Measurements from ENCODE around the gene SUMO1. TPM values are rescaled to one million over a fixed set of nuclear protein-coding genes. Genes with fewer than 3 reads are reported as not detected.
A peak's percentile ranks its signal among the peaks of the same experiment; 100 is the strongest.

Gene SUMO1
- polyA plus RNA-seq, 2 of the 4 experiments (the other 2 are of a cell fraction), result 206 to 316 TPM

DNA sequence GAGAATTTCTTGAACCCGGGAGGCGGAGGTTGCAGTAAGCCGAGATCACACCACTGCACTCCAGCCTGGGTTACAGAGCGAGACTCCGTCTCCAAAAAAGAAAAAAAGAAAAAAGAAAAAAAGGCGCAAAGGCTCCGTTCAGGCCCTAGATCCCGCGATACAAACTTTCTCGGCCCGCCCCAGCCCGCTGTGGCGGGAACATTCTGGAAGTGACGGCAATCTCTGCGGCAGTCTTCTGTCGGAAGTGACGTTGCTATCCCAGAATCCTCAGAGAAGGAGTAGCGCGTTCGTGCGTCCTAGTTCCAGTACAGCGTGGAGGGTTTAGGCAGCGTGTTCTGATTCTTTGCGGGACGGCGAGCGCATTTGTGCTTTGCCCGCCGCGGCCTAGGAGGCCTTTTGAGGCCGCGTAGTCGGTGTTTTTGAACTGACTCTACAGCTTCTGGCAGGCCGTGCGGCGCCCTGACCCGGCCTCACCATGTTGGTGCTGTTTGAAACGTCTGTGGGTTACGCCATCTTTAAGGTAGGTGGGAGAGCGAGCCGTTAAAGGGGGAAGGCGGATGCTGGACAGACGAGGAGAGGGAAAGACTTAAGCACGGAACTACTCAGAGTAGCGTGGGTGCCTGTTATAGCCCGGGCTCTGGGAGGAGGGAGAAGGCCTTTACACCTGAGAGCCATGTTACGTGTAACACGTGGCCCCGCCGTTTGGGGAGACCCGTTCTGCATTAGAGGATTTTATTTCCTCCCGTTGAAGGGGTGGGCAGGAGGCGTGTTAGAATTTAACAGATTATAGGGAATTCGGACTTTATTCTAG is 27.3 kb upstream of the SUMO1 start, which contains the start of gene NOP58:
TSS of gene NOP58 (plus strand) at position 297 of the 811 bp plus-strand sequence. CDS start at position 476, 179 bp downstream.
- ChIA-PET POLR2A (interaction anchor here (0.7 kb wide), 2 partner anchors 22 to 42 kb away, joined by 3 to 4 read pairs; no protein-coding TSS in a partner anchor), CTCF (interaction anchor here (0.6 kb wide), 1 partner anchor 9 kb away, joined by 3 read pairs; no protein-coding TSS in a partner anchor)
- TF ChIP-seq JUN (IDR thresholded peaks at IDR 0.05) (peak; percentile 85 to 90), FOSL2 (IDR thresholded peaks at IDR 0.05) (no peak), FOSL2 (CRISPR knock-in tag; IDR thresholded peaks at IDR 0.05) (0 out of 2 replicates have a peak, but pooled peaks have one; percentile 4), MYC (IDR thresholded peaks at IDR 0.05; ENCODE audit: borderline replicate concordance, low read length) (peak; percentile 86), HOXA7 (CRISPR knock-in tag; IDR thresholded peaks at IDR 0.05) (0 out of 2 replicates have a peak, but pooled peaks have one; percentile 53), CBX8 (IDR thresholded peaks at IDR 0.05) (0 out of 2 replicates have a peak, but pooled peaks have one; percentile 42), ZC3H11A (IDR thresholded peaks at IDR 0.05) (peak; percentile 14; the same call in 1 of the 2 replicates), POLR2AphosphoS2 (conservative IDR thresholded peaks at IDR 0.05; ENCODE audit: low read length) (no peak), CHD2 (IDR thresholded peaks at IDR 0.05; ENCODE audit: low read length, partially characterized antibody) (peak; percentile 75), RAD21 (conservative IDR thresholded peaks at IDR 0.05 in 1 of 2, IDR thresholded peaks at IDR 0.05 in 1 of 2) (no peak; a peak in 1 of 5 replicates), PHF8 (IDR thresholded peaks at IDR 0.05; ENCODE audit: borderline replicate concordance, low read depth) (peak; percentile 96), POLR2A (IDR thresholded peaks at IDR 0.05; ENCODE audit: low read length) (peak; percentile 95), RFX5 (IDR thresholded peaks at IDR 0.05) (no peak), SREBF2 (IDR thresholded peaks at IDR 0.05) (no peak), MAZ (IDR thresholded peaks at IDR 0.05; ENCODE audit: borderline replicate concordance, low read depth, low read length) (no peak), EHMT2 (IDR thresholded peaks at IDR 0.05; ENCODE audit: low read depth) (no peak), GATA3 (IDR thresholded peaks at IDR 0.05; ENCODE audit: borderline replicate concordance) (peak; percentile 14; the same call in 1 of the 2 replicates), KDM5A (IDR thresholded peaks at IDR 0.05) (peak; percentile 68; the same call in 1 of the 2 replicates), FOXS1 (CRISPR knock-in tag; IDR thresholded peaks at IDR 0.05) (no peak), FOSB (CRISPR knock-in tag; IDR thresholded peaks at IDR 0.05) (peak; percentile 21; the same call in 1 of the 2 replicates), ZSCAN20 (CRISPR knock-in tag; IDR thresholded peaks at IDR 0.05) (no peak), RARB (CRISPR knock-in tag; IDR thresholded peaks at IDR 0.05) (peak; percentile 50), CEBPB (IDR thresholded peaks at IDR 0.05) (peak; percentile 1 to 43; a peak in 2 of 4 replicates), HOXB5 (CRISPR knock-in tag; IDR thresholded peaks at IDR 0.05) (no peak), NFE2L2 (conservative IDR thresholded peaks at IDR 0.05; ENCODE audit: low read length) (no peak)
- TF ChIP-seq, protein P1, sequence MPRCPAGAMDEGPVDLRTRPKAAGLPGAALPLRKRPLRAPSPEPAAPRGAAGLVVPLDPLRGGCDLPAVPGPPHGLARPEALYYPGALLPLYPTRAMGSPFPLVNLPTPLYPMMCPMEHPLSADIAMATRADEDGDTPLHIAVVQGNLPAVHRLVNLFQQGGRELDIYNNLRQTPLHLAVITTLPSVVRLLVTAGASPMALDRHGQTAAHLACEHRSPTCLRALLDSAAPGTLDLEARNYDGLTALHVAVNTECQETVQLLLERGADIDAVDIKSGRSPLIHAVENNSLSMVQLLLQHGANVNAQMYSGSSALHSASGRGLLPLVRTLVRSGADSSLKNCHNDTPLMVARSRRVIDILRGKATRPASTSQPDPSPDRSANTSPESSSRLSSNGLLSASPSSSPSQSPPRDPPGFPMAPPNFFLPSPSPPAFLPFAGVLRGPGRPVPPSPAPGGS (IDR thresholded peaks at IDR 0.05), result peak; percentile 93; the same call in 2 of the 3 replicates
- TF ChIP-seq, protein P2, sequence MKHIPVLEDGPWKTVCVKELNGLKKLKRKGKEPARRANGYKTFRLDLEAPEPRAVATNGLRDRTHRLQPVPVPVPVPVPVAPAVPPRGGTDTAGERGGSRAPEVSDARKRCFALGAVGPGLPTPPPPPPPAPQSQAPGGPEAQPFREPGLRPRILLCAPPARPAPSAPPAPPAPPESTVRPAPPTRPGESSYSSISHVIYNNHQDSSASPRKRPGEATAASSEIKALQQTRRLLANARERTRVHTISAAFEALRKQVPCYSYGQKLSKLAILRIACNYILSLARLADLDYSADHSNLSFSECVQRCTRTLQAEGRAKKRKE (CRISPR knock-in tag; IDR thresholded peaks at IDR 0.05; ENCODE audit: low read depth), result no peak
- TF ChIP-seq, protein P3, sequence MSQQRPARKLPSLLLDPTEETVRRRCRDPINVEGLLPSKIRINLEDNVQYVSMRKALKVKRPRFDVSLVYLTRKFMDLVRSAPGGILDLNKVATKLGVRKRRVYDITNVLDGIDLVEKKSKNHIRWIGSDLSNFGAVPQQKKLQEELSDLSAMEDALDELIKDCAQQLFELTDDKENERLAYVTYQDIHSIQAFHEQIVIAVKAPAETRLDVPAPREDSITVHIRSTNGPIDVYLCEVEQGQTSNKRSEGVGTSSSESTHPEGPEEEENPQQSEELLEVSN (IDR thresholded peaks at IDR 0.05; ENCODE audit: borderline replicate concordance, low read depth), result peak; percentile 88; the same call in 1 of the 2 replicates
- TF ChIP-seq, protein P4, sequence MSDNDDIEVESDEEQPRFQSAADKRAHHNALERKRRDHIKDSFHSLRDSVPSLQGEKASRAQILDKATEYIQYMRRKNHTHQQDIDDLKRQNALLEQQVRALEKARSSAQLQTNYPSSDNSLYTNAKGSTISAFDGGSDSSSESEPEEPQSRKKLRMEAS (IDR thresholded peaks at IDR 0.05), result peak; percentile 97
- TF ChIP-seq, protein P5, sequence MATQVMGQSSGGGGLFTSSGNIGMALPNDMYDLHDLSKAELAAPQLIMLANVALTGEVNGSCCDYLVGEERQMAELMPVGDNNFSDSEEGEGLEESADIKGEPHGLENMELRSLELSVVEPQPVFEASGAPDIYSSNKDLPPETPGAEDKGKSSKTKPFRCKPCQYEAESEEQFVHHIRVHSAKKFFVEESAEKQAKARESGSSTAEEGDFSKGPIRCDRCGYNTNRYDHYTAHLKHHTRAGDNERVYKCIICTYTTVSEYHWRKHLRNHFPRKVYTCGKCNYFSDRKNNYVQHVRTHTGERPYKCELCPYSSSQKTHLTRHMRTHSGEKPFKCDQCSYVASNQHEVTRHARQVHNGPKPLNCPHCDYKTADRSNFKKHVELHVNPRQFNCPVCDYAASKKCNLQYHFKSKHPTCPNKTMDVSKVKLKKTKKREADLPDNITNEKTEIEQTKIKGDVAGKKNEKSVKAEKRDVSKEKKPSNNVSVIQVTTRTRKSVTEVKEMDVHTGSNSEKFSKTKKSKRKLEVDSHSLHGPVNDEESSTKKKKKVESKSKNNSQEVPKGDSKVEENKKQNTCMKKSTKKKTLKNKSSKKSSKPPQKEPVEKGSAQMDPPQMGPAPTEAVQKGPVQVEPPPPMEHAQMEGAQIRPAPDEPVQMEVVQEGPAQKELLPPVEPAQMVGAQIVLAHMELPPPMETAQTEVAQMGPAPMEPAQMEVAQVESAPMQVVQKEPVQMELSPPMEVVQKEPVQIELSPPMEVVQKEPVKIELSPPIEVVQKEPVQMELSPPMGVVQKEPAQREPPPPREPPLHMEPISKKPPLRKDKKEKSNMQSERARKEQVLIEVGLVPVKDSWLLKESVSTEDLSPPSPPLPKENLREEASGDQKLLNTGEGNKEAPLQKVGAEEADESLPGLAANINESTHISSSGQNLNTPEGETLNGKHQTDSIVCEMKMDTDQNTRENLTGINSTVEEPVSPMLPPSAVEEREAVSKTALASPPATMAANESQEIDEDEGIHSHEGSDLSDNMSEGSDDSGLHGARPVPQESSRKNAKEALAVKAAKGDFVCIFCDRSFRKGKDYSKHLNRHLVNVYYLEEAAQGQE (IDR thresholded peaks at IDR 0.05), result peak; percentile 72
- H3K4me2 ChIP-seq, result peak within 1 kb of the TSS; percentile 71
- H3K4me1 ChIP-seq, result peaks cover 36% of the 10 kb centered on the region
- DNase-seq (ENCODE audit: low read depth in 1 of 2, low spot score in 1 of 2) (peak; percentile 93 to 95), FAIRE-seq (no peak), ATAC-seq (peak; percentile 96 to 100)
- WGBS (ENCODE audit: missing lambda C conversion rate), result under 1% methylated on average over 54 of the region's 54 CpGs
- peak within 1 kb of the TSS; percentile 93 to 96 for H3K27ac ChIP-seq
- H3K9me3 ChIP-seq, result no peaks in the 10 kb centered on the region
- H3K4me3 ChIP-seq, result peak within 1 kb of the TSS; percentile 89

Data from A549 (cell line).